WTC11 (cell line): ENCODE results near the gene AGBL4.

Experiments used
- CBFB ChIP-seq: sonication (generic); formaldehyde crosslinking; IDR thresholded peaks from 2 replicates; pipeline ENCODE4 v1.8.1; 2022; ENCODE audit warnings: mild to moderate bottlenecking, low read depth, missing genetic modification reagents
- CTCF ChIP-seq: fragments of 200-600 bp; IDR thresholded peaks from 2 replicates; pipeline ENCODE4 v1.8.0; 2022; ENCODE audit warnings: antibody characterized with exemption
- FOXP1 ChIP-seq: sonication (generic); formaldehyde crosslinking; IDR thresholded peaks from 2 replicates; pipeline ENCODE4 v1.8.0; 2022; ENCODE audit warnings: missing genetic modification reagents, mild to moderate bottlenecking, moderate library complexity, borderline replicate concordance
- ZNF396 ChIP-seq: fragments of 250-450 bp; sonication (Bioruptor Pico); IDR thresholded peaks from 2 replicates; pipeline ENCODE4 v1.8.0; 2021; ENCODE audit warnings: mild to moderate bottlenecking, moderate library complexity, borderline replicate concordance
- TF ChIP-seq, protein P1 (sequence below): sonication (generic); formaldehyde crosslinking; IDR thresholded peaks from 2 replicates; pipeline ENCODE4 v1.8.0; 2022; ENCODE audit warnings: mild to moderate bottlenecking, missing genetic modification reagents
- TF ChIP-seq, protein P2 (sequence below): sonication (generic); formaldehyde crosslinking; IDR thresholded peaks from 2 replicates; pipeline ENCODE4 v1.8.1; 2023; ENCODE audit warnings: mild to moderate bottlenecking, missing genetic modification reagents

- TF ChIP-seq, protein P1, sequence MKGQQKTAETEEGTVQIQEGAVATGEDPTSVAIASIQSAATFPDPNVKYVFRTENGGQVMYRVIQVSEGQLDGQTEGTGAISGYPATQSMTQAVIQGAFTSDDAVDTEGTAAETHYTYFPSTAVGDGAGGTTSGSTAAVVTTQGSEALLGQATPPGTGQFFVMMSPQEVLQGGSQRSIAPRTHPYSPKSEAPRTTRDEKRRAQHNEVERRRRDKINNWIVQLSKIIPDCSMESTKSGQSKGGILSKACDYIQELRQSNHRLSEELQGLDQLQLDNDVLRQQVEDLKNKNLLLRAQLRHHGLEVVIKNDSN (CRISPR knock-in tag), result no peak
- TF ChIP-seq FOXP1 (CRISPR knock-in tag), result no peak
- no peak for TF ChIP-seq CTCF
- TF ChIP-seq, protein P2, sequence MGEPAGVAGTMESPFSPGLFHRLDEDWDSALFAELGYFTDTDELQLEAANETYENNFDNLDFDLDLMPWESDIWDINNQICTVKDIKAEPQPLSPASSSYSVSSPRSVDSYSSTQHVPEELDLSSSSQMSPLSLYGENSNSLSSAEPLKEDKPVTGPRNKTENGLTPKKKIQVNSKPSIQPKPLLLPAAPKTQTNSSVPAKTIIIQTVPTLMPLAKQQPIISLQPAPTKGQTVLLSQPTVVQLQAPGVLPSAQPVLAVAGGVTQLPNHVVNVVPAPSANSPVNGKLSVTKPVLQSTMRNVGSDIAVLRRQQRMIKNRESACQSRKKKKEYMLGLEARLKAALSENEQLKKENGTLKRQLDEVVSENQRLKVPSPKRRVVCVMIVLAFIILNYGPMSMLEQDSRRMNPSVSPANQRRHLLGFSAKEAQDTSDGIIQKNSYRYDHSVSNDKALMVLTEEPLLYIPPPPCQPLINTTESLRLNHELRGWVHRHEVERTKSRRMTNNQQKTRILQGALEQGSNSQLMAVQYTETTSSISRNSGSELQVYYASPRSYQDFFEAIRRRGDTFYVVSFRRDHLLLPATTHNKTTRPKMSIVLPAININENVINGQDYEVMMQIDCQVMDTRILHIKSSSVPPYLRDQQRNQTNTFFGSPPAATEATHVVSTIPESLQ (CRISPR knock-in tag), result no peak
- TF ChIP-seq CBFB (CRISPR knock-in tag), result no peak
- no peak for TF ChIP-seq ZNF396
Observed at GRCh38 chr1:48930011-48930410, 1093.7 kb downstream of the AGBL4 start.
